NCI-H1436 (cell line): ENCODE results near the gene TRIM28.
"Not testable (repeated sequence)": the region's sequence is repeated elsewhere in the genome, so short reads cannot be mapped to it uniquely, and the experiment has no call there.

Source experiments
- DNase-seq: peaks from one replicate; lab custom pipeline; 2025; lab: John Stamatoyannopoulos, UW

TRIM28 gene

DNA sequence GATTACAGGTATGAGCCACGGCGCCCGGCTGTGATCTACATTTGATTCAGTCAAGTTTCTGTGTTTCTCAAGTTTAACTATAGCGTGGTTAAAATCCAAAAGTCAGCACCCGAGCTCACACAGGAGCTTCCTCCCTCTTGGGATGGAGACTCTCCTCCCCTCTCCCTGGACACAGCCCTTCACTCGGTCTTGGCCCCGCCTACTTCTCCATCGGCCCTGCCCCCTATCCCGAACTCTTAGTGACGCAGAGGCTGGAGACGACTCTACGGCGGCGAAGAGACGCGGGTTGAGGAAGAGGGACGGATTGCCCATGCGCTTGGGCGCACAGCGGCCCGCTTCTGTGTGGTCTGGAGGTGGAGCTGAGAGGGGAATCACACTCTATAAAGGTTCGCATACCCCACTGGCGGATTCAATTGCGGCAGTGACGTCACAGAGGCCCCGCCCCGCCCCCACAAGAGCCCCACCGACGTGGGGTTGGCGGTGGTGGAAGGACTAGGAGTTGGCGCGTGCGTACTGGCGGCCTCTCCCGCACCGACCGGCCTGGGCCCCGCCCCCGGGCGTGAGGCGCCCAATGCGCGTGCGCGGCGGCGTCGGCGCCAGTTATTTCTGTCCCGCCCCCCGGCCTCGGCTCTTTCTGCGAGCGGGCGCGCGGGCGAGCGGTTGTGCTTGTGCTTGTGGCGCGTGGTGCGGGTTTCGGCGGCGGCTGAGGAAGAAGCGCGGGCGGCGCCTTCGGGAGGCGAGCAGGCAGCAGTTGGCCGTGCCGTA, at the start of gene TRIM28:
TSS of gene TRIM28 (plus strand) at position 239 of the 765 bp plus-strand sequence. CDS start 694 bp downstream, outside the sequence.
- no peak for DNase-seq

DNA sequence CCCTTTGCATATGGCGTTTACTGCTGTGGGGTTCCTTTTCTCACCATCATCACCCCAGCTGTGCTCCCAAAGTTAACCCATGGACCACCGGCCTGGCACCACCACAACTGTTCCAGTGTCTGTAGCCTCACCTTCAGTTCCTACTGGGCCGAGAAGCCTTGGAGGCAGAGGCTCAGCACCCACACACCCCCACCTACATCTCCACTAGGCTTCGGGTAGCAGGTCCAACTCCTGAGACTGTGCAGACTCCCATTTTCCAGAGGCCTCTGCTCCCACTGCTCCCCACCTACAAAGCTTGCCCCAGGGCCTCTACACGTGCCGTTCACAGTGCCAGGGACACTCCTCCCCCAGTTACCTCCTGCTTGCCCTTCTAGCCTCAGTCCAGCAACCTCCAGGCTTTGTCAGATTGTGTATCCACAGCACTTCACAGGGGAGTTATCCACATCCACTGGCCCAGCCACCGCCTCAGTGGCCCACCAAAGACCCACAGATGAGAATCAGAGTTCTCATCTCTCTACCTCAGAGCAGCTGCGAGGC, 46.2 kb upstream of the TRIM28 start:
- no peak for DNase-seq

DNA sequence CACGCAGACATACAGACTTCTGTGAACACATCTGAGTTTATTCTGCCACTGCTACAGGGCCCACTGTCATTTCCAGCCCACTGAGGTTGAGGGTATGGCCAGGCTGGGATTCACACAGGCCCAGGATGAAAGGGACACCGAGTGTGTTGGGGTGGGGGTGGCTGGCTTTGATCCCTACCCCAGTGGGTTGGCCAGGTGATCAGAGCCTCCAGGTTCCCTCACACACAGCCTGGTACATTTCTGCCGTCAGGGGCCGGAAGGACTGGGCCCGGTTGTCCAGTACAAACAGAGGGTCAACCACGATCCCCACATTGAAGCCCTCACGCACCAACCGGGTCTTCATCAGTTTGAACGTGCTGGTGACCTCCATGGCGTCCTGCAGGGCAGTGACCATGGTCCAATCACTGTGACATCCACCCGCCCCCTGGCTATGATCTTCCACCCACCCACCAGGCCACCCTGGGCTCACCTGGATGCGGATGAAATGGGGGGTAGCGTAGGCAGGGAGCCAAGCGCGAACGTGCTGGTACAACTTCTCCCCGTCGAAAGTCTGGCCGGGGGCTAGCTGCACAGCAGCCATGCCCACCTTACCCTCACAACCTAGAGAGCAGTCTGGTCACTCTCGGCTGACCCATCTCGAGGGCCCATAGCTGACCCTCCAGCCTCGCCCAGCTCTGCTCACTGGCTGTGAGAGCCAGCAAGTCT, 45.4 kb upstream of the TRIM28 start:
- no peak for DNase-seq

DNA sequence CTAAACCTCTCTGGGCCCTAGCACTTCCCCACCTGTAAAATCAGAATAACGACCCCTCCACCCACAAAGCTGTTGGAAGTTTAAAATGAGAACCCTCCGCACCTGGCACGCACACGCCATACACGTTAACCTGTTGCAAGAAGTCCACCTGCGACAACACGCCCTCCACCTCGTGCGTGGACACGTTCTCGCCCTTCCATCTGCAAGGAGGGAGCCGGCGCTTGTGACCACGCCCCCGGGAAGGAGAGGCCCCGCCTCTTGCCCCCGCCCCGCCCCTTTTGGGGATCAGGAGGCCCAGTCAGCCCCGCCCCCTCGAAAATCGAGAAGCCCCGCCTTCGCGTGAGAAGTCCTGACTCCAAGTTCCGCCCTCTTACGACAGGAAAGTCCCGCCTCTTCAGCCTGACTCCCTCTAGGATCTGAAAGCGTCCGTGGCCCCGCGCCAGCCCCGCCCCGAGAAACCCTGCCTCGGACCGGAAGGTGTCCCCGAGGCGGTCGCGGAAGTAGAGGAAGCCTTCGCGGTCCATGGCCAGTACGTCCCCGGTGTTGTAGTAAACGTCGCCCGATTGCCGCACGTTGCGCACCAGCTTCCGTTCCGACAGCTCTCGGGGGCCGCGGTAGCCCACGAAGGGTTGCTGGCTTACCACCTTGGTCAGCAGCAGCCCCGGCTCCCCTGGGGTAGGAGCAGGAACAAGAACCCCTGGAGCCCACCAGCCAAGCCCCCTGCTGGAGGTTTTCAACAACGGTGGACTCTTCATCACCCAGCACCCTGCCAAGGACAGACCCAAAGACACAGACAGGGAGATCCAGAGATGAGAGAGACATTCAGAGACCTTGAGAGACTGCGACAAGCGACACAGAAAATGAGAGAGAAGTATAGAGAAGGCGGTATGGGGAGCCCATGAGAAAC, 44.6 kb upstream of the TRIM28 start:
- DNase-seq, result peak; percentile 100

DNA sequence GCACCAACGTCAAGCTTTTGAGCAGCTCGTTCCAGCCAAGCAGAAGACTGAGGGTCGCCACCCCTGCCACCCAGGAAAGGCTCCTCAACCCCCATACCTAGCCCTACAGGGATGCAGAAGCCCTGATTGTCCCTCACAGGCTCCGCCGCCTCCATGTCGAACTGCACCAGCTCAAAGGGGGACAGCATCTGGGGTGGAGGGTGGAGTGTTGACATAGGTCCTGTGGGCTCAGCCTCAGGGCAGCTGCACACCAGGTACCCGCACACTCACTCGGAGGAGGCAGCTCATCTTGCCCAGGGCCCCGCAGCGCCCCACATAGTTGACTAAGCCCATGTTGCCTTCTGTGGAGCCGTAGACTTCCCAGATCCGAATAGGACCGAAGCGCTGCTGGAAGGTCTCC, 43.6 kb upstream of the TRIM28 start:
- no peak for DNase-seq

DNA sequence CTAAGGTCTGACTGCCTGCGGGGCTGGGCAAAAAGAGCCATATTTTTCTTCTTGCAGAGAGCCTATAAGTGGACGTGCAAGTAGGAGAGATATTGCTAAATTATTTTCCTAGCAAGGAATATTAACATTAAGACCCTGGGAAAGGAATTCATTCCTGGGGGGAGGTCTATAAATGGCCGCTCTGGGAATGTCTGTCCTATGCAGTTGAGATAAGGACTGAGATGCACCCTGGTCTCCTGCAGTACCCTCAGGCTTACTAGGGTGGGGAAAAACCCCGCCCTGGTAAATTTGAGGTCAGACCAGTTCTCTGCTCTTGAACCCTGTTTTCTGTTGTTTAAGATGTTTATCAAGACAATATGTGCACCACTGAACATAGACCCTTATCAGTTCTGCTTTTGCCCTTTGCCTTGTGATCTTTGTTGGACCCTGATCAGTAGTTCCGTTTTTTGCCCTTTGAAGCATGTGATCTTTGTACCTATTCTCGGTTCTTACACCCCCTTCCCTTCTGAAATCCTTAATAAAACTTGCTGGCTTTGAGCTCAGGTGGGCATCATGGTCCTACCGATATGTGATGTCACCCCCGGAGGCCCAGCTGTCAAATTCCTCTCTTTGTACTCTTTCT, 36.2 kb upstream of the TRIM28 start:
- not testable (repeated sequence) for DNase-seq

DNA sequence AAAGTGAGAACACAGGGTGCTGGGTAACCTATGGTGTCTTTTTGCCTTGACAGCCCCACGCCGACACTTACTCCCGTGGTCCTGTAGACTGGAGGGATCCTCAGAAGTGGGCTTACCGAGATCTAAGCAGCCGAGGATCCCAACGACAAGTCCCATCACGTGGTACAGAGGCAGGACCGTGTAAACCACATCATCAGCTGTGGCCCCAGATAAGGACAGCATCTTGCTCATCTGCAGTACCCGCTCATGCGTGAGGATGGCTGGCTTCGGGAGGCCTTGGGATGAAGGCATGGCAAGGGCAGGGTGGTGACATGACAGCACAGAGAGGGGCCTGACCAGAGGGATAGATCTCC, 34.2 kb upstream of the TRIM28 start:
- no peak for DNase-seq

DNA sequence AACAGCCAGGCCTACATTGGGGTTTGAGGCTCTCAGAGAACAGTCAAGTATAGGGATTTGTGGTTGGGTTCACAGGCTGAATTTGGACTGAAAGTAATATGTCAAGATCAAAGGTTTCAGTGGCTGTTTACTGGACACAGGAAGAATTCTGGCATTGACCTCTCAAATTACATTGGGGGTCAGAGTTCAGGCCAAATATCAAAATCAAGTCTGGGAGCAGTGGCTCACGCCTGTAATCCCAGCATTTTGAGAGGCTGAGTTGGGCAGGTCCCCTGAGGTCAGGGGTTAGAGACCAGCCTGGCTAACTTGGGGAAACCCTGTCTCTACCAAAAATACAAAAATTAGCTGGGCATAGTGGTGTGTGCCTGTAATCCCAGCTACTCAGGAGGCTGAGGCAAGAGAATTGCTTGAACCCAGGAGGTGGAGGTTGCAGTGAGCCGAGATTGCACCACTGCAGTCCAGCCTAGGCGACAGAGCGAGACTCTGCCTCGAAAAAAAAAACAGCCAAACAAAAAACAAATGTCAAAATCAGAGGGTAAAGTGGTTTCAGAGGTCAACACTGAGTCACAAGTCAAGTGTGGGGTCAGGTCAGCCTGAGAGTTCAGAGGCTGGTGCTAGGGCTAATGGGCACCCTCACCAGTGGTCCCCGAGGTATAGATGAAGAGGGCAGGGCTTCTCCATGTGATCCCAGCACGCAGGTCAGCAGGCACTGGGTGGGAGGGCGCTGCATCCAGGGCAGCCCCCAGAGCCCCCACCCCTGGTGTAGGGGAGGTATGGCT, 33.6 kb upstream of the TRIM28 start:
- DNase-seq, result no peak

DNA sequence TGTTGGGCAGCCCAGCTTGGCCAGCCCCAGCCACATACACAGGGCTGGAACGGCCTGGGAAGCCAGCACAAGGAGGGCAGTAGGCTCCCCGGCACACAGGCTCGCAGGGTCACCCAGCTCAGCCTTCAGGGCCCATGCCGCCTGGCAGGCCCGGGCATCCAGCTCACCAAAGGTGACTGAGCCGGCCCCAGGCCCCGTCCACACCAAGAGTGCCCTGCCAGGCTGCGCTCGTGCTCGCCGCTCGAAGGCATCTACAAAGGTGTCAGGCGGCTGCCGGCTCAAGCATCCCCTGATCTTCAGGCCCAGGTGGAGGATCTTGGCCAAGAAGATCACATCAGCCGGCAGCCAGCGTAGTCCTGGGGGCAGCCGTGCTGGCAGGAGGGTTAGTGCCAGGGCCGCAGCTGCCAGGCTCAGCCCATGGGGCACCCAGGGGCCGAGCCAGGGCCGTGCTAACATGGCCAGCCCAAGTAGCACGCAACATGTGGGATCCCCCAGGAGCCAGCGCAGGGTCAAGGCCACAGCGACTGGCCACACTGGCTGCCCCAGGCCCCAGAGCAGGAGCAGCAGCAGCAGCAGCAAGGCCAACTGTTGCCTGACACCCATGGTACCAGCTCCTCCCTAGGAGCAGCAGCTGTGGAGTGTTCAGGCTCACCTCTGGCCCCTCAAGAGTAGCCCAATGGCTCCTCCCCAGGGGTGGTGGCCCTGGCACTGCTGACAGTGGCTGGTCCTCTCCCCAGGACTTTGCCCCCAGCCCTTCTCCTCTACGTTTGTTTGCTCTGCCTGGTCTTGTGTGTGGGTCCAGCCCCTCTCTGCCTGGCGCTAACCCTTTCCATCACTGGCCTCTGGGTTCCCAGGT, 32.3 kb upstream of the TRIM28 start, which contains the start of gene SLC27A5:
TSS of gene SLC27A5 (minus strand) at position 640 of the 856 bp plus-strand sequence. CDS start at position 603, 37 bp downstream.
- DNase-seq, result no peak

DNA sequence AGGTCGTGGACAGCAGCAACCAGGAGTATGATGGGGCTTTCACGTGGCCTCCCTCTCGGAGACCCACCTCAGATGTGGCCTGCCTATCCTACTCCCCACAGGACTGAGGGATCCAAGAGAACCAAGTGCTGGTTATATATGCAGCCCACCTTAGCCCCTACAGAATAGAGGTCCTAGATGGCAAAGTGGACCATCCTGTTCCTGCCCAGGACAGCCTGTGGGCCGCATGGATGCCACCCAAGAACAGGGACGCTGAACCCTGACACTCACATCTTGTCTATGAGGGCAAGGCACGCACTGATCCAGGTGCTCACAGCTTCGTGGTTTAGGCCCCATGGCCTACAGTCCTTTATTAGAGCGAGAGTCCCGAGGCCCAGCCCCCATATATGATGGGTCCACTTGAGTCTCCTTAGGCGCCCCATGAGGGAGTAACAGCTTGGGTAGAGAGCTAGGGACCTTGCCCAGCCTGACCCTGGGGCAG, 30.6 kb upstream of the TRIM28 start:
- no peak for DNase-seq

DNA sequence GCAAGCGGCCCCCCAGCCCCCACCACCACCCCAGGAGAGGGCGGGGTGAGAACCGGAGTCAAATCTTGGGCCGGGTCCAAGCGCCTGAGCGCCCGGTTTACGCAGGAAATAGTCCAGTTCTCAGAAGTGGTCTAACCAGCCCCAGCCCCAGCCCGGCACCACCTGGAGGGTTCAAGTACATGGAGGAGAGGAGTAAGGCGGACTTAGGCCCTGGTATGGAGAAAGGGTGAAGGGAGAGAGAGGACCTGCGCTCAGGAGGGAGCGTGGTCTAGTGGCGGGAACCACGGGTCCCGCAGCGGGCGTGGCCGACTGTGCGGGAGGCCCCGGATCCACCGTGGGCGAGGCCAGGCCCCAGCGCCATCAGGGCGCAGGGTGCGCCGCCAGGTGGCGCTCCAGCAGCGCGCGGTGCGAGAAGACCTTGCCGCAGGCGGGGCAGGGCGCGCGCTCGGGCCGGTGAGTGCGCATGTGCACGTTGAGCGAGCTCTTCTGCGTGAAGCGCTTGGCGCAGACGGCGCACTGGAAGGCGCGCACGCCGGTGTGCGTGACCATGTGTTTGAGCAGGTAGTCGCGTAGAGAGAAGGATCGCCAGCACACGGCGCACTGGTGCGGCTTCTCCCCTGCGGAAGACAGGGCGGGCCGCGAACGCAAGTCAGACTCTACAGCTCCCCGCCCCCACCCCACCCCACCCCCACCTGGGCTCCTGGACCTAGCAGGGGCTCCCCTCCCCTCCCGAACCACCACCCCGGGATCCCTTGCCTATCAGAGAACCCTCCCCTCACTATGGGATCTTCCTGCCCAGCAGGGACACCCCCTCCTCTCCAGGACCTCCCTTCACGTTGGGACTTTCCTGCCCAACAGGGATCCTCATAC, 29.9 kb upstream of the TRIM28 start:
- DNase-seq, result peak; percentile 95

DNA sequence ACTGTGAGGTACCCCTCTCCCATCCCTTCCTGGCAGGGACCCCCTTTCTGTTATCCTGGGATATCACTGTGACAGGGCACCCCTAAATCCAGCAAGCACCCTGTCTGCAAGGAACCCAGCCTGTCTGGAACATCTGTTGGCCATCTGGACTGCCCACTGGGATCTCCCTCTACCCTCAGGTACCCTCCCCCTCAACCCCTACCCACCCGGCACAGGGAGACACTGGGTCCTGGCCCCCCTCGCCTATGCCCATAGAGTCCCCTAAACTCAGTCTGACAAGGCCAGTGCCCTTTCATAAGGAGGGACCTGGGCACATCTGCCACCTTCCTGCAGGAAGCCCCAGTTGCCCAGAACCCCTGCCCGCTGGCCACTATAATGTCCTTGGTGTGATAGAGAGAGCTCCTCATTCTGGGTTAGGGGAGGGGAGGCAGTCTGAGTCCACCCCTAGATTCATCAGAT, 29.3 kb upstream of the TRIM28 start:
- no peak for DNase-seq

DNA sequence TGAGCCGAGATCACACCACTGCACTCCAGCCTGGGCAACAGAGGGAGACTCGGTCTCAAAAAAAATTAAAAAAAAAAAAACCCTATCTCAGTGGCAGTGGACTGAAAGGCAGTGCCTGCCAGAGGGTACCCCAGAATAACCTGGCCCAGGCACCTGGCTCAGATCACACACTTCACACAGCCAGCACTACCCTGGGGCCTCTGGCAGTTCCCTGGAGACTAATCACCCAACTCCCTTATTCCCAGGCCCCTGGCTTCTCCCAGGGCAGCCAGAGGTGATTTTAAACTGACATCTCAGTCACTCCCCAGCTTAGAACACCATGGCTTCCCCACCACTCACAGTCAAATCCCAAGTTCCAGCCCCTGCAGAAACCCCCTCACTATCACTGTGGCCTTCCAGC, 28.6 kb upstream of the TRIM28 start:
- DNase-seq, result no peak

DNA sequence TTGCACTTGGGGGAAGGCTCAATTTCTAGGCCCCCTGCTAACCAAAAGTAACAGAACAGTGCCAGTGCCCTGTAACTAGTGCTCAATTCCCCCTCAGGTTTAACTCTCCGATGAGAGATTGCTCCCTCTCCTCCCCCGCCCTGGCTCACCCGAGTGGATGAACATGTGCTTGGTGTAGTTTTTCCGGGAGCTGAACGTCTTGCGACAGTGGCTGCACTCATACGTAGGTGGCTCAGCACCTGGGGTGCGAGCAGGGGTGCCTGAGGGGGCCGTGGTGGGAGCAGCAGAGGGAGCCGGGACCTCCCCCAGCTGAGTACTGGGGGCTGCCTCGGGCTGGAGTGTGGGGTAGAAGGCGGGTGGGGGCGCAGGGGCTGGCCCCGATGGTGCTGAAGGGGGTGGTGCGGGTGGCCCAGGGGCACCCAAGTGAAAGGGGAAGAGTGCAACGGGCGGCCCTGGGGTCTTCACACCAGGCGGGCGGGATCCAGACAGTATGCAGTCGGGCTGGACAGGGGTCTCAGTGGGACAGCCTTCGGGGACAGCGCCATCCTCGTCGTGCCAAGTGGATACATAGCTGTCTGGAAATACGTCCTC, 27.5 kb upstream of the TRIM28 start:
- no peak for DNase-seq

DNA sequence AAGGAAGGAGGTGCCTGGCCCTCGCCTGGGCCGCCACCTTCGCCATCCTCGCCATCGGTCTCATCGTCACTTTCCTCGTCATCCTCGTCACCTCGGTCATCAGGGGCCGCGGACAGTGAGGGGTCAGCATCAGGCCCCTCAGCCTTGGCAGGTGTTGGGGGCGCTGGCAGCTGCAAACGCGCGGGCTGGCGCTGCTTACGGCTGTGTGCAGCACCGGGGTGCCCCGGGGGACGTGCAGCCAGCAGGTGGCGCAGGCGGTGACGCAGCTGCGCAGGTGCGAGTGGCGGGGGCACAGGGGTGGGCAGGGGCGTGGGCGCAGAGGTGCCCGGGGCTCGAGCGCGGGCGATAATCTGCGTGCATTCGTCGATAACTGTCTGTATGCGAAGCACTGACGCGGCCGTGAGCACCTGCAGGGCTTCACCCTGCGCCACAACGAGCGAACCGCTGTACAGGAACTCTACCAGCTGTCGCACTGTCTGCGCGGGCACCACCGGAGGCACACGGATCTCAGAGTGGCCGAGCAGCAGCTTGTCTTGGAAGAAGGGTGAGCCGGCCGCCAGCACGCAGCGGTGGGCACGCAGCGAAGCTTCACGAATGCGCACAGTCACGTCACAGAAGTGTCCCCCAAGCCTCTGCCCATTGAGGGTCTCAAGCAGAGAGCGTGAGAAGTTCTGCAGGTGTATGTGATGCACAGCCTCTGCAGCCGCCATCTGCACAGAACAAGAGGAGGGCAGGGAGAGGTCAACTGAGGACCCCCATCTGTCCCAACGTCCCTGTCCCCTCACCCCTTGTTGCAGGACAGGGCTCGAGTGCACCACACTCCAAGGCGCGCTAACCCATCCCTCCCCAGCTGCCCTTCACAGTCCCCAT, 26.7 kb upstream of the TRIM28 start:
- DNase-seq, result no peak

DNA sequence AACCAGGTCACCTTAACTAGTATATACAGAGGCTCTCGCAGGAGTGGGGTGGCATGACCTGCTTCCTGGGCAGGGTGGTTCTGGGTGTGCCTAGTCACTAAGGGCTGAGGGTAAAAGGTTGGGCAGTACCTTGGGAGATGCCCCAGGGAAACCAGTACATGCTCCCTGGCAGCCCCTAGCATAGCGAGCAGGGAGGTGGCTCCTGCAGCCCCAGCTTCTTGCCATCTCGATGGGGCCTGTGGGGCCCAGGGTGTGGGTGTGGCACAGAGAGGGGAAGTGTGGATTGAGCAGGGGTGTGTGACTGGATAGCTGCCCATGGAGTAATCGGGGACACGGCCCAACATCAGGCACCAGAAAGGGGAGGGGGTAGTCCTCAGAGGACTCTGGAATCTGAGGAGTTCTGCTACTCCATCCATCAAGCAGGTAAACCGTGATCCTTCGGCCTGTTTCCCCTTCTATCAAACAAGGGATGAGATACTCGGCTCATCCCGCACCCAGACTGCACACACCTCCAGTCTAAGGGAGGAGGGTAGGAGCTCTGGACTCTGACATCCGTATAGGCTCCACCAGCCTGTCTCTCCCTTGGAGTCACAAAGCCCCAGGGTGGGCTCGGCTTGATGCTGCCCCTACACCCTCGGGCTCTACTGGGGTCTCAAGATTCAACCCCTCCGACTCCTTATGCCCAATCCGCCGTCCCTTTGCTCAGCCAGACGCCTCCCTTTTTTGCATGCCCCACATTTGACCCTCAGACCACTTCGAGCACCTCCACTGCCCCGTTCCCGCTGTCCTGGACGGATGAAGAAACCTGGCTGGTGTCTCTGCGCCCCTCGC, 25.4 kb upstream of the TRIM28 start:
- no peak for DNase-seq

DNA sequence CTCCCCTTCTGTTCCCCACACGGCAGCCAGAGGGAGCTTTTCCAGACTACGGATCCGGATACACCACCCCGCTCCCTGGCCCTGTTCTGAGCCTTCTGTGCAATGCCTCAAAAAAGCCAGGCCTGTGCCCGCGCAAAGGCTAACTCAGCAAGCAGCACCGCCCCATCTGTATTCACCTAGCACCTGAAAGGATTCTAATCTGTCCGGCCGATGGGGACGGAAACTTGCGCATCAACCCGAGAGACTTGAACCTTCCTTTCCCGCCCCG, 24.8 kb upstream of the TRIM28 start:
- DNase-seq, result peak; percentile 74
